HG03103 (cell line): ENCODE results near the gene HIPK1.
"Not testable (repeated sequence)": the region's sequence is repeated elsewhere in the genome, so short reads cannot be mapped to it uniquely, and the experiment has no call there.

Experiments
- ATAC-seq: cut with Tn5 transposase; IDR thresholded peaks from one replicate; pipeline ENCODE4 v1.9.1; 2021; ENCODE audit warnings: low read depth; ENCODE audit not compliant: unreplicated experiment

Gene HIPK1

GRCh38 chr1:114003431-114003830, 74.3 kb downstream of the HIPK1 start:
- no peak for ATAC-seq

GRCh38 chr1:114006825-114007224, 77.7 kb downstream of the HIPK1 start:
- not testable (repeated sequence) for ATAC-seq

- no peak for ATAC-seq
These were observed 79.4 kb downstream of the HIPK1 start for GRCh38 chr1:114008480-114008941.

GRCh38 chr1:114008993-114009392, 79.9 kb downstream of the HIPK1 start:
- ATAC-seq: no peak

GRCh38 chr1:114009393-114009792, 80.3 kb downstream of the HIPK1 start:
- no peak for ATAC-seq

GRCh38 chr1:114010433-114011184, 81.5 kb downstream of the HIPK1 start:
- ATAC-seq: no peak

GRCh38 chr1:114011796-114012195, 82.7 kb downstream of the HIPK1 start:
- ATAC-seq: no peak

GRCh38 chr1:114015075-114015474, 86.0 kb downstream of the HIPK1 start:
- ATAC-seq: no peak

- not testable (repeated sequence) for ATAC-seq
These were observed 90.6 kb downstream of the HIPK1 start for GRCh38 chr1:114019724-114020123.

- no peak for ATAC-seq
These were observed 92.6 kb downstream of the HIPK1 start for GRCh38 chr1:114021665-114022099.

- ATAC-seq: no peak
These were observed 93.8 kb downstream of the HIPK1 start for GRCh38 chr1:114022877-114023276.

GRCh38 chr1:114023377-114023776, 94.3 kb downstream of the HIPK1 start:
- ATAC-seq: no peak

GRCh38 chr1:114024049-114024448, 94.9 kb downstream of the HIPK1 start:
- no peak for ATAC-seq

- ATAC-seq: no peak
These were observed 96.7 kb downstream of the HIPK1 start for GRCh38 chr1:114025609-114026401.

GRCh38 chr1:114026797-114027196, 97.7 kb downstream of the HIPK1 start:
- ATAC-seq: no peak
